Neural progenitor cell (in vitro differentiated cells): ENCODE results near the gene PWWP2B.

ENCODE experiments used
- CTCF ChIP-seq: fragments of 200-600 bp; sonication (generic); IDR thresholded peaks from 2 replicates; pipeline ENCODE4 v1.5.1; 2017; ENCODE audit warnings: antibody characterized with exemption, mild to moderate bottlenecking
- EZH2 ChIP-seq: fragments of 200-600 bp; sonication (generic); IDR thresholded peaks from 2 replicates; pipeline ENCODE4 v1.6.1; 2017; ENCODE audit warnings: antibody characterized with exemption, mild to moderate bottlenecking, moderate library complexity
- EZH2phosphoT487 ChIP-seq: fragments of 200-600 bp; sonication (generic); IDR thresholded peaks from 2 replicates; pipeline ENCODE4 v1.6.1; 2017; ENCODE audit warnings: antibody characterized with exemption

GRCh38 chr10:132363921-132364593 lies 32.9 kb upstream of the PWWP2B start:
- TF ChIP-seq CTCF (no peak), EZH2 (no peak), EZH2phosphoT487 (no peak)
